NCI-H748 (cell line): Measurements from ENCODE around the gene MAN1B1.
"Not testable (repeated sequence)": the region's sequence is repeated elsewhere in the genome, so short reads cannot be mapped to it uniquely, and the experiment has no call there.

Experiments used
- DNase-seq: peaks from one replicate; lab custom pipeline; 2025; ENCODE audit not compliant: unreplicated experiment; lab: John Stamatoyannopoulos, UW

Gene MAN1B1

DNA sequence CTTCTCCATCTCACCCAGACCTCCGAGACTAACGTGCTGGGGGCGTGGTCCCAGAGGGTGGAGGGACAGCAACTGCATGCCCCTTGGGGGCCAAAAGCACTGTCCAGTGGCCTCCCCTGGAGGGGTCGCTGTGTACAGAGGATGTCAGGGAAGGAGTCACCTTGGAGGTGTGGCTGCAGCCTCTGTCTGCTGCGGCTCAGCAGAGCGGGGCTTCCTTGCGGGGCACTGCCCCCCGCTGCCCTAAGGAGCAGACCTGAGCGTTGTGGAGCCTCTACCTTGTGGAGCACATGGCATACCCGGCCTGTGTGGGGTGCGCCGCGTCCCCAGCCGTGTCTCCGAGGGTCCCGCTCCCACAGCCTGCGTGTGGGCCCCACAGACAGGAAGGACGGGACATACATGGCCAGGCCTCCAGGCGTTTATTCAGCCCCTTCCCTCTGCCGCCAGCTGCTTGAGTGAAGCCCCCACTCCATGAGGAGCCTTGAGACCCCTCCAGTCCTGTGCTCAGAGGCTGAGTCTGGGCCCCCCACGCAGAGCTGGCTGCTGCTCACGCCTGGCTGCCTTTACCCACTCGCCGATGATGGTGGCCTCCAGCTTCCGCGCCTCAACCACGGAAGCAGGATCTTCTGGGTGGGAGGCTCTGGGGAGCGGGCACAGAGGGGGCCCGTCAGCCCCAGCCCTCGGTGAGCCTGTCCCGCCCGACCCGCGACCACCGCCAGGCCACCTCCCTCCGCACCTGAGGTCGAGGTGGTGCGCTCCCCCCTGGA is 23.5 kb downstream of the MAN1B1 start:
- DNase-seq, result no peak

DNA sequence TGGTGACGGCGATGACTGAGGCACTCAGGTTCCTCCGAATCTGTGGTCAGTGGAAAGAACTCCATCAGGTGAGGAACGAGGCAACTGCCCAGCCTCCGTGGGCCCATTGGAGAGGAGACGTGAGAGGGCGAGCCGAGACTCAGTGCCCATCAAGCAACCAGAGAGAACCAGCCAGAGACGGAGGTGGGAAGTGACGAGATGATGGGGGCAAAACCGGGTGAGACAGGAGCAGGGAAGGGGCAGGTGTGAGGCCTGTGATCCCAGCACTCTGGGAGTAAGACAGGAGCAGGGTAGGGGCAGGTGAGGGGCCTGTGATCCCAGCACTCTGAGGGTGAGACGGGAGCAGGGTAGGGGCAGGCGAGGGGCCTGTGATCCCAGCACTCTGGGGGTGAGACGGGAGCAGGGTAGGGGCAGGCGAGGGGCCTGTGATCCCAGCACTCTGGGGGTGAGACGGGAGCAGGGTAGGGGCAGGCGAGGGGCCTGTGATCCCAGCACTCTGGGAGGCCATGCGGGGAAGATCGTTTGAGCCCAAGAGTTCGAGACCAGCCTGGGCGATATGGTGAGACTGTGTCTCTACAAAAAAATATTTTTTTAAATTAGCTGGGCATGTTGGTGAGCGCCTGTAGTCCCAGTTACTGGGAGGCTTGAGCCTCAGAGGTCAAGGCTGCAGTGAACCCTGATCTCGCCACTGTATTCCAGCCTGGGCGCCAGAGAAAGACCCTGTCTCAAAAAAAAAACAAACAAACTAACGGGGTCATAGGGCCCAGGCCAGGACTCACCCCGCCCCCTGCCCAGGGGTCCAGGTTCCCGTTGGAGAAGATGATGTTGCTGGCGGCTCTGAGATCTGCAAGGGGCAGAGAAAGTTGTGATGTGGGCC is 24.4 kb downstream of the MAN1B1 start:
- DNase-seq, result no peak

DNA sequence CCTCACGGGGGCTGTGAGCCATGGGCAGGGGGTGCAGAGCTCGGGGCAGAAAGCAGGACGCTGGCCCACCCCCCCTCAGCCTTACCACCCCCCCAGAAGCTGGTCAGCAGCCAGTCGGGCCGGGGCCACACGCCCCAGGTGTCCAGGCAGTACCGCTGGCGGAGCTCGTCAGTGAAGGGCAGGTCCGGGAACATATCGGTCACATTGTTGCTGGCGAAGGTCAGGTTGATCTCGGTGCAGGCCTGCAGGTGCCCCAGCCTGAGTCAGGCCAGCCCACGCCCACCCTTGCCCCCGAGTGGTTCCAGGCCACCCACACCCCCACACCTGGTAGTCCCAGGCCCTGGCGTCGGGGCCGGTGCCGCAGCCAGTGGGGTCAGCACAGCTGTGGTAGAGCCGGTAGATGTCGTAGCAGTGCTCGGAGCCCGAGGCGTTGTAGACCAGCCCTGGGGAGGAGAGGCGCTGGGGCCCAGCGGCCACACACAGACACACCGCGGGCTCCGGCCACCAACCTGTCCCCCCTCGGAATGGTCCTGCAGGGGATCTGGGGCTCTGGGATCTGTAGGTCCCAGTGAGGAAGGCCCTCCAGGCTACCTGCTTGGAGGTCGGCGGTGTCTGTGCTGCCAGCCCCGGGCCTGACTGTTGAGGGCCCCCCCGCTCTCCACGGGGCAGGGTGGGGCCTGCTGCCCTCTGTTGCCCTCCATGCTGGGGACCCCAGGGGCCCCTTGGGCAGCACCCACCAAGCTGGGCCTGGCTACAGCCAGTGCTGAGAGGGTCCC is 25.2 kb downstream of the MAN1B1 start:
- no peak for DNase-seq

DNA sequence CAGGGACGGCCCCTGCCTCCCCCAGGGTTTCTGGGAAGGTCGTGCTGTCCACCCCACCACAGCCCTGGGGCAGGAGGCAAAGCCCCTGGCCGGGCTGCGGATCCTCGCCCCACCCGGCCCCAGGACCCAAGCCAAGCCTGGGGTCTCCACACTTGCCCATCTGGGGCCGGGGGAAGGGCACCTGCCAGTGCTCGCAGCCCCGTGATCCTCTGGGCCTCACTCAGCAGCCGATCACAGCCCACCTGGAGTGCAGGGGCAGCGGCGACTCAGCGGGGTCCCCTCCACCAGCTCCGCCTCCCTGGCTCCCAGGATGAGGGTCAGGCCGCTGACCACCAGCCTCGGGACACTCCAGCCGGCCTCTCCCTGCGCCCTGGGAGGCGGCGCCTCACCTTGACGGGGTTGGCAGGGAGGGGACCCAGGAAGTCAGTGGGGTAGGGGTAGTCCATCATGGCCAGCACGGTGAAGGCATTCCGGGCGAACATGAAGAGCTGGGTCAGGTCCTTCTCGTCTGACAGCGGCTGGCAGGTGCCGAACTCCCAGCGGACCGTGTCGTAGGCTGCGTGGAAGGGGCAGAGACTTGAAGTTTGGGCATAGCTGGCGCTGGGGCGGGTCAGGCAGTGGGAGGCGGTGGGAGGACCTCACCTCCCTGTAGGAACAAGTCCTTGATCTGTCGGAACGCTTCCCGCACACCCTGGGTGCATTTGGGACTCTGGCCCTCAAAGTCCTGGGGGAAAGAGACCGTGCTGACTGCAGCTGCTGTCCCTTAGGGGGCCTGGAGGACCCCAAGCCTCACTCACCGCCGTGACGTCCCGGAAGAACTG is 26.0 kb downstream of the MAN1B1 start:
- DNase-seq, result no peak

DNA sequence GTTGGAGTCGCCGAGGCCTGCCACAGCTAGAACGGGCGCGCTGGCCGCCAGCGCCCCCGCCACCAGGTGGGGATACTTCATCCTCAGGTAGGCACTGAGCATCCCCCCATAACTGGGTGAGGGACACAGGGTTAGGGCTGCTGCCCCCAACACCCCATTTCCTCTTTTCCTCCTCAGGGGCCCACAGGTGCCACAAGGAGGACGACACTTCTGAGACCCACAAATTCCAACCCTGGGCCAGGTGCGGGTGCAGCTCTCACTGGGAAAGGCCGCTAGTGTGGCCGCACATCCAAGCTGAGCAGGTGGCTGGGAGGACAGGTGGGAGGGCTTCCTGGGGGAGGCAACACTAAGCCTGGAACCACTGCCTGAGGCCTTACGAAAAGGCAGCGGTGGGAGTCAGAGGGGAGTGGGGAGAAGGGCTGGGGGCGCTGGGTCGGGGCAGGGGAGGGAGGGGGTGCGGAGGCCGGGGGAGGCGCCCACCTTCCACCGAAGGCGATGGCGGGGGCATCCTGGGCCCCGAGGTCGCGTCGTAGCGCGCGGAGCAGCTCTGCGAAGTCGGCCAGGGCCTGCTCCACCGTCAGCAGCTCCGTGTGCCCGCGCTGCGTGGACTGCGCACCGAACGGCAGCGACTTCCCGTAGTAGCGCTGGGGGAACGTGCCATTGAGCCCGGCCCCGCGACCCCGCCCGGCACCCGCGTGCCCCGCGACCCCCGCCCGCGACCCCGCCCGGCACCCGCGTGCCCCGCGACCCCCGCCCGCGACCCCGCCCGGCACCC is 26.8 kb downstream of the MAN1B1 start:
- no peak for DNase-seq

DNA sequence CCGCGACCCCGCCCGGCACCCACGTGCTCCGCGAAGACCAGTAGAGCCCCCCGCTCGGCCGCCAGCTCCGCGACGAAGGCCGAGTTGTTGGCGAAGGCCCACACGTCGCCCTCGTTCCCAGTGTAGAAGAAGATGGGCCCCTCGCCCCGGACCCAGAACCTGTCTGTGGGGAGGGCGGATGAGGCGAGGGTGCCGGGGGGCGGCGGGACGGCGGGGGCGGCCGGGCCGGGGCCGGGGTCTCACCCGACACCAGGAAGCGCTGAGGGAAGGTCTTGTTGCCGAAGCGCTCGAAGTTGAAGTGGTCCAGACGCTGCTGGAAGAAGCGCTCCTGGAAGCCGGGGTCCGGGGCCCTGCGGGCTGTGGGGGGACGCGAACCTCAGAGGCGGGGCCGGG is 27.4 kb downstream of the MAN1B1 start:
- peak; percentile 54 for DNase-seq

DNA sequence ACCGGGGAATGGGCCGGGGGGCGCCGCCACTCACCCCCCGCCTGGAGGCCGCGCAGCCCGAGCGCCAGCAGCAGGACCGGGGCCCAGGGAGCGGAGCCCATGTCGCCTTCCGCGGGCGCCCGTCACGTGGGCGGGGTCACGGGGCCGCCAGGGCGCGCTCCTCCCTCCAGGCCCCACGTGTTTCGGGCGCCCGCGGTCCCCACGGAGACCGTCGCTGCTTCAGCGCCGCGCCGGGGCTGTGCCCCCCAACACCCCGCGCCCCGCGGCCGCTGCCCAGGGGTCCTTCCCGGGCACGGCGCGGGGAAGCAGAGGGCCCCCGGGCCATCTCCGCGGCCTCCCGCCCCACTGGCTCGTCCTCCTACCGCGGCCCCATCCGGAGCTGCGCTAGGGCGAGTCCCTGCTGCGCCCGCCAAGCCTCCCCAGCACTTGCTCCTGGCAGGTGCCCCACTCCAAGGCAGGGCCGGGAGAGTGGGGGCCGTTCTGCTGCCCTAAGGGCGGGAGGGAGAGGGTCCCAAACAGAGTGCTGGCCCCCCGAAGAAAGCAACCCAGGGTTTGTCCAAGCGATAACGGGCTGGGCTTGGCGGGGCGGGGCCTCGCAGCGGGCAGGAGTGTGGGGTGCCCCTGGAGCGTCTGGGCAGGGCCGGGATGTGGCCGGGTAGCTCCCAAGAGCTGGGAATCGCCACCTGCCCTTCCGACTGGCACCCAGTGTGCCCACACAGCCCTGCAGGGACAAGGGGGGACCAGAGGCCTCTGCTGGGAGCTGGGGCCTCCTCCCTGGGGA is 28.0 kb downstream of the MAN1B1 start, which contains the start of gene DPP7:
DPP7 (minus strand) TSS at position 121 of the 781 bp plus-strand sequence; CDS start at position 101, 20 bp downstream.
- peak; percentile 60 for DNase-seq

DNA sequence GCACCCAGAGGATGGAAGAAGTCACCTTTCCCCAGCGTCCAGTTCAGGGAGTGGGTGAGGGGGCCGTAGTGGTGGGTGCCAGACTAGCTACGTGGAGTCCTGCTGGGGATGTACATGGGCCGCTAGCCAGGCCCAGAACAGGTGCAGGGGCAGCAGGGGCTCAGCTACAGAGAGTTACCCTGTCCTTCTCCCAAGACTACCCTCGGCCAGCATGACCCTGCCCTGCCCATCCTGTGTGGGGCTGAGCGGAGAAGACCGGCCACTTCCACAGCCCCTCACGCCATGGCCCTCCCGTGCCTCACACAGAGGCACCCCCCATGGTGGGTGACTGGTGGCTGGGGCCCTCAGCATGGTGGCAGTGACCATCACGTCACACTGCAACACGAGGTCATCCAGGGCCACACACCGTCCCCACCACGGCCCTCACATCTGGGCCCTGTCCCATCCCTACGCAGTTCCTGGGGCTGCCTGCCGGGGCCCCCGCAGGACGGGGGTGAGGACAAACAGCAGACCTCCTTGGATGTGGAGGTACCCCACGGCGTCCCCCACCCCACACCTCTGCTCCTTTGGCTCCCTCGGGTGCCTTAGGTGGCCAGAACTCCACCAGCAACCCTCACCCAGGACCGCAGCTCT is 28.7 kb downstream of the MAN1B1 start:
- DNase-seq, result no peak

DNA sequence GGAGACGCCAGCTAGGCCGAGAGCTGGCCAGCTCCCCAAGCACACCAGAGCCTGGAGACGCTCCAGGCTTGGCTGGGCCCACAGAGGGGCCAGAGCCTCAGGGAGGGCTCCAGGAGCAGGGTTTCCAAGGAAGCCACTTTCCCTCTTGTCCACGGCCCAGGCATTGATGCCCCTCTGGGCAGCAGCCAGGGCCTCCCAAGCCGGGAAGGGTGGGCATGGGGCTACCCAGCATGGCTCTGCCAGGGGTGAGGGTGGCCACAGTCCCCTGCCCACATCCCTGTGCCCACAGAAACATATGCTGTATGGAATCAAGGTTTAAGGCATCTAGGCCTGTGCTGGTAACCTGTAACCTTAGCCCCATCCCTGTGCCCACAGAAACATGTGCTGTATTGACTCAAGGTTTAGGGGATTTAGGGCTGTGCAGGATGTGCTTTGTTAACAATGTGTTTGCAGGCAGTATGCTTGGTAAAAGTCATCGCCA is 29.3 kb downstream of the MAN1B1 start:
- no peak for DNase-seq

DNA sequence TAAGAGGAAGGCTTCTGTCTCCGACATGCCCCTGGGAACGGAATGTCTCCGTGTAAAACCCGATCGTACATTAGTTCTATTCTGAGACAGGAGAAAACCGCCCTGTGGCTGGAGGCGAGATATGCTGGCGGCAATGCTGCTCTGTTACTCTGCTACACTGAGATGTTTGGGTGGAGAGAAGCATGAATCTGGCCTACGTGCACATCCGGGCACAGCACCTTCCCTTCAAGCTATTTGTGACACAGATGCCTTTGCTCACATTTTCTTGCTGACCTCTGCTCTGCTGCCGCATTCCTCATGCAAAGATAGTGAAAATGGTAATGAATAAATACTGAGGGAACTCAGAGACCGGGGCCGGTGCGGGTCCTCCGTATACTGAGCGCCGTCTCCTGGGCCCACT is 29.9 kb downstream of the MAN1B1 start:
- no peak for DNase-seq

DNA sequence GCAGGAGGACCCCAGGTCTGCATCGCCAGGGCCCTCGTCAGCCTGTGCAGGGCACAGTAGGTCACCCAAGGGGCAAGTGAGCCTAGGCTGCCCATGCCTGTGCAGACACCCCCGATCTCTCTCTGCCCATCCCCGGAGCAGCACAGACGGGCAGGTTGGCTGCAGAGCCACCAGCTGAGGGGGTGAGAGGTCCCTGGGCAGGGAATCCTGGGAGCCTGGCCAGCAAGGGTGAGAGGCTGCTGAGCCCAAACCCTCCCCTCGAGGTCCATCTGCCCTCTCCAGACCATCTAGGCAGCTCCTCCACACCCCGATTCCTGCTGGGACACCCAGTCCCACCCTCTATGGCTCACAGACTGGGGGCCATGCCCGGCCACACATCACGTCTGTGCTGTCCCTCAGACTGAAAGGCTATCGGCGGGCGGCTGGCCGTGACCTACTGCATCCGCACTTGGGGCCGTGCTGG is 30.5 kb downstream of the MAN1B1 start:
- DNase-seq, result no peak

DNA sequence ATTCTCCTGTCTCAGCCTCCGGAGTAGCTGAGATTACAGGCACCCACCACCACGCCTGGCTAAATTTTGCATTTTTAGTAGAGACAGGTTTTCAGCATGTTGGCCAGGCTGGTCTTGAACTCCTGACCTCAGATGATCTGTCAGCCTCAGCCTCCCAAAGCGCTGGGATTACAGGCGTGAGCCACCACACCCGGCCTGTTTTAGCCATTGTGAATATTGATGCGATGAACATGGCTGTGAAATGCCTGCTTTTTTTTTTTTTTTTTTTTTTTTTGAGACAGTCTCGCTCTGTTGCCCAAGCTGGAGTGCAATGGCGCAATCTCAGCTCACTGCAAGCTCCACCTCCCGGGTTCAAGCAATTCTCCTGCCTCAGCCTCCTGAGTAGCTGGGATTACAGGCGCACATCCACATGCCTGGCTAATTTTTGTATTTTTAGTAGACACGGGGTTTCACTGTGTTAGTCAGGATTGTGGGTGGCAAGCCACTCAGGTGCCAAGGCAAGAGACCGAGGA is 31.4 kb downstream of the MAN1B1 start:
- DNase-seq, result not testable (repeated sequence)

DNA sequence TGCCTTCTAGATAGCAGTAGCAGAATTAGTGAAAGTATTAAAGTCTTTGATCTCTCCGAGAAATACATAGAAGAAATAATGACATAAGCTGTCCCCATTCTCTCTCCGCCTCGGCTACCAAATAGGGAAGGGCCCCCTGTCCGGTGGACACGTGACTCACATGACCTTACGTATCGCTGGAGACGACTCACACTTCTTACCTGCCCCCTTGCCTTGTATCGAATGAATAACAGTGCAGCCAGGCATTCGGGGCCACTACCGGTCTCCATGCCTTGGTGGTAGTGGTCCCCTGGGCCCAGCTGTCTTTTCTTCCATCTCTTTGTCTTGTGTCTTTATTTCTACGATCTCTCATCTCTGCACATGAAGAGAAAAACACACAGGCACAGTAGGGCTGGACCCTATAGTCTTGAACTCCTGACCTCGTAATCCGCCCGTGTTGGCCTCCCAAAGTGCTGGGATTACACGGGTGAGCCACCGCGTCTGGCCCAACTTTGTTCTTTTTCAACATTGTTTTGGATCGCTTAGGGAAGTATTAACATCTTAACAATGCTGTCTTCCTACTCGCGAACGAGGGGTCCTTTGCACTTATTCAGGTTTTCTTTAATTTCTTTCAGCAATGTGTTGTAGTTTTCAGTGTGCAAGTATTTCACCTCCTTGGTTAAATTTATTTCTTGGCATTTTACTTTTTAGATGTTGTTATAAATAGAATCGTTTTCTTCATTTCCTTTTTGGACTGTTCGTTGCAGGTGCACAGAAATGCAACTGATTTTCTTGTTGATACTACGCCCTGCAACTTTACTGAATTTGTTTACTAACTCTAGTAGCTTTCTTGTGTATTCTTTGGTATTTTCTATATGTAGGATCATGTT is 35.4 kb downstream of the MAN1B1 start:
- not testable (repeated sequence) for DNase-seq

DNA sequence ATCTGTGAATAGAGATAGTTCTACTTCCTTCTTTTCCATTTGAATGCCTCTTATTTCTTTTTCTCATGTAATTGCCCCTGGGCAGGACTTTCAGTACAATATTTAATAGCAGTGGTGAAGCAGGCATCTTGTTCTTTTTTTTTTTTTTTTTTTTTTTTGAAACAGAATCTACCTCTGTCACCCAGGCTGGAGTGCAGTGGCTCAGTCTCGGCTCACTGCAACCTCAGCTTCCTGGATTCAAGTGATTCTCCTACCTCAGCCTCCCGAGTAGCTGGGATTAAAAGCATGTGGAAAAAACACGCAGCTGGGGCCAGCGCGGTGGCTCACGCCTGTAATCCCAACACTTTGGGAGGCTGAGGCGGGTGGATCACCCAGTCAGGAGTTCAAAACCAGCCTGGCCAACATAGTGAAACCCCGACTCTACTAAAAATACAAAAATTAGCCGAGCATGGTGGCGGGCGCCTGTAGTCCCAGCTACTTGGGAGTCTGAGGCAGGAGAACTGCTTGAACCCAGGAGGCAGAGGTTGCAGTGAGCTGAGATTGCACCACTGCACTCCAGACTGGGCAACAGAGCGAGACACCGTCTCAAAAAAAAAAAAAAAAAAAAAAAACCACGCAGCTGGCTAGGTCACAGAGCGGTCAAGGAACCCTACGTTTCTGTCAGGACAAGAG is 36.1 kb downstream of the MAN1B1 start:
- DNase-seq, result not testable (repeated sequence)

DNA sequence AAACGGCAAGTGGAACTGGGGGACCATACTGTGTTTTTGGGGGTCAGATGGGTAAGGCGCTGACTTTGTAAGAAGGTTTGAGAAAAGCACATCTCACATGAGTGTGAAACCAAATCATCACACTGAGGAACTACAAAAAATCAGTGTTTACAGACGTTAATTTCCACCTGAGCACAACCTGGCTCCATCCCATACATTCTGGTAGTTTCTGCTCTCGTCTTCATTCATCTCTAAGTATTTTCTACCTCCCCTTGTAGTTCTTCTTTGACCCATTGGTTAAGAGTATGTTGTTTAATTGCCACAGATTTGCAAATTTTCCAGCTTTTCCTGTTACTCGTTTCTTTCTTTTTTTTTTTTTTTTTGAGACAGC is 36.7 kb downstream of the MAN1B1 start:
- DNase-seq, result no peak

DNA sequence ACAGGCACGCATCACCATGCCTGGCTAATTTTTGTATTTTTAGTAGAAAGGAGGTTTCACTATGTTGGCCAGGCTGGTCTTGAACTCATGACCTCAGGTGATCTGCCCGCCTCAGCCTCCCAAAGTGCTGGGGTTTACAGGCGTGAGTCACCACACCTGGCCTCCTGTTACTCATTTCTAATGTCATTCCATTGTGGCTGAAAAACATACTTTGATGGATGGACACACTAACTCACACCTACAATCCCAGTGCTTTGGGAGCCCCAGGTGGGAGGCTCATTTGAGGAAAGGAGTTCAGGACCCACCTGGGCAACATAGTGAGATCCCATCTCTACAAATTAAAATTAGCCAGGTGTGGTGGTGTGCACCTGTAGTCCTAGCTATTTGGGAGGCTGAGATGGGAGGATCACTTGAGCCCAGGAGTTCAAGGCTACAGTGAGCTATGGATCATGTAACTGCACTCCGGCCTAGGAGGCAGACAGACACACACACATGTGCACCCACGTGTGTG is 37.2 kb downstream of the MAN1B1 start:
- DNase-seq, result not testable (repeated sequence)
